Prostate gland (tissue), 2 donors: ENCODE data around the gene PKLR.

Source experiments
- CTCF ChIP-seq, 4 experiments: fragments of 200-600 bp in 2 of 4; fragments of 450-650 bp in 2 of 4; sonication (generic) in 2 of 4; IDR thresholded peaks; 1 replicate in 3 of 4; 2 replicates in 1 of 4; pipeline ENCODE4 v1.5.1; 2016 to 2019; ENCODE audit warnings: antibody characterized with exemption in 4 of 4, mild to moderate bottlenecking in 2 of 4, moderate library complexity in 2 of 4
- POLR2A ChIP-seq: fragments of 450-650 bp; IDR thresholded peaks from one replicate; pipeline ENCODE4 v1.6.1; 2016; ENCODE audit warnings: antibody characterized with exemption, mild to moderate bottlenecking
- POLR2AphosphoS5 ChIP-seq: sonication (generic); formaldehyde crosslinking; IDR thresholded peaks from one replicate; pipeline ENCODE4 v1.6.1; 2017; ENCODE audit warnings: antibody characterized with exemption

GRCh38 chr1:155279268-155279667, 22.0 kb downstream of the PKLR start:
- TF ChIP-seq CTCF (IDR thresholded peaks at IDR 0.05) (no peak), POLR2A (no peak), POLR2AphosphoS5 (no peak)
